Endometrium (tissue), 2 donors: ENCODE data around the gene B3GAT3.
"Not testable (repeated sequence)": the region's sequence is repeated elsewhere in the genome, so short reads cannot be mapped to it uniquely, and the experiment has no call there.

Experiments used
- FAIRE-seq: peaks from 2 replicates; lab custom pipeline; 2012; peaks lifted over from hg19 to GRCh38; lab: Jason Lieb, UNC
- donor health status: control.
- donor health status: control.

B3GAT3 gene

DNA sequence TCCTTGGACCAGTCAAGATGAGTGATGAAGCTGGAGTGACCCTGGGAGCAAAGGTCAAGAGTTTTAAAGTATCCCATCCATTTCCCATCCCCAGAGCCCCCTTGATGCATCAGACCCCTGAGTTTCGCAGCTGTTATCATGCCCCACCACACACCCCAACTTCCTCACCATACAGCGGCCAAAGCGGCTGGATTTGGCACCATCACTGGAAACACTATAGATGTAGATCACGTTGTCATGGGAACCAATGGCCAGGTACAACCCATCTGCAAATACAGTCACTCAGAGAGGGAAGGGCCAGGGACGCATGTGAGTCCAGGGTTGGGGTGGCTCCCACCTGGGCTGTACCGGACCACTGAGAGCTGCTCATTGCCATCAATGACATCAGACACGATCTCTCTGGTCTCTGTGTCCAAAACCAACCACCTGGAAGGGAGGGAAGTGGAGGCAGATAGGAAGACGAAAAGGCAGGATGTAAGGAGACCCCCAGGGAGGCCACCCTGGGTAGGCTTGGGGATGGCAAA lies 17.9 kb downstream of the B3GAT3 start:
- no peak for FAIRE-seq

DNA sequence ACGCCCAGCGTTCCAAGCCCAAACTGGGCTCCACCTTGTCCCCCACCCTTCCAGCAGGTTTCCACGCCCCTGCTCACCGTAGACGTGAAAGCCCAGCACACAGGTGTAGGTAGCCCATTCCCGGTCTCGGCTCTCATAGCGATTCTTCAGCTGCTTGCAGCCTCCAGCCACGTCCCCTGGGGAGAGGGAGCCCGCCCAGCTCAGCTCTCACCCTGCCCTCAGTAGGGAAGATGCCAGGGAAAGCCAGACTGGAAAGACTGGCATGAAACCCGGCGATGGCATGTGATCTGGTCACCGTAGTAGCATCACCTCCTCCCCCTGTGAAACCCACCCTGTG lies 18.7 kb downstream of the B3GAT3 start:
- FAIRE-seq = no peak

DNA sequence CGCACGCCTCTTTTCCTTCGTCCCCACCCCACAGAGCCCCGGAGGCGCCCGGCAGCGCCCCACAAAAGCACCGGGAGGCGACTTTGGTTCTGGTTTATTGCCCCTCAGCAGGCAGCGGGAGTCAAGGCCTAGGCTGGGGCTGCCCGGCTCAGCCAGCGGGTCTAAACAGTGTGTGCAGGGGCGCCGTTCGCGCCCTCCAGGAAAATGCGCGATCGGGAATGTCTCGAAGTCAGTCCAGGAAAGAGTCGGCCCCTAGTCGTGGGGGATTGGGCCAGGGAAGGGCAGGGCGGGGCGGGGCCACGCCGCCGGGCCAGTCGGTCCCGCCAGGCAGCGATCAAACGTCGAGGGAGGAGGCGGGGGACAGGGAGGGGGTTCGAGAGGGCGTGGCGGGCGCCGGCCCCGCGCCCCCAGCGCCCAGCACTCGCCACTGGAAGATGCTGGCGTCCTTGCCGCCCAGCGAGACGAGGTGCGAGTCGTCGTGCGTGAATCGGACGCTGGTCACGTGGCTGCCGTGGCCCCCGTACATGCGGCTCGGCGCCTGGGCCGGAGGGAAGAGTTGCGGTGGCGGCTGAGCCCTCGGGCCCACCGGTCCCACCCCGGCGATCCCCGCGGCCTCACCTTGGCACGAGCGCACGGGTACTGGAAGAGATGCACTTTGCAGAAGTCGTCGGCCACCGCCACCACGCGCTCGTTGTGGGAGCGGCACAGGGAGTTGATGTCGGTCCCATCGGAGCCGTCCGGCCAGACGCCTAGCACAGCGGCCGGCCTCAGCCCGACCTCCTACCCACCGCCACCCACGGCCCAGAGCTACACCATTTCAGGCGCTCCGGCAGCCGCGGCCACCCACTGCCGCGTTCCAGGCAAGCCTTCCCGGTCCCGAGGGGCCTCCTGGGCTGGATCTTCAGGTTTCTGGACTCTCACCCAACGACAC lies 19.4 kb downstream of the B3GAT3 start:
- no peak for FAIRE-seq

DNA sequence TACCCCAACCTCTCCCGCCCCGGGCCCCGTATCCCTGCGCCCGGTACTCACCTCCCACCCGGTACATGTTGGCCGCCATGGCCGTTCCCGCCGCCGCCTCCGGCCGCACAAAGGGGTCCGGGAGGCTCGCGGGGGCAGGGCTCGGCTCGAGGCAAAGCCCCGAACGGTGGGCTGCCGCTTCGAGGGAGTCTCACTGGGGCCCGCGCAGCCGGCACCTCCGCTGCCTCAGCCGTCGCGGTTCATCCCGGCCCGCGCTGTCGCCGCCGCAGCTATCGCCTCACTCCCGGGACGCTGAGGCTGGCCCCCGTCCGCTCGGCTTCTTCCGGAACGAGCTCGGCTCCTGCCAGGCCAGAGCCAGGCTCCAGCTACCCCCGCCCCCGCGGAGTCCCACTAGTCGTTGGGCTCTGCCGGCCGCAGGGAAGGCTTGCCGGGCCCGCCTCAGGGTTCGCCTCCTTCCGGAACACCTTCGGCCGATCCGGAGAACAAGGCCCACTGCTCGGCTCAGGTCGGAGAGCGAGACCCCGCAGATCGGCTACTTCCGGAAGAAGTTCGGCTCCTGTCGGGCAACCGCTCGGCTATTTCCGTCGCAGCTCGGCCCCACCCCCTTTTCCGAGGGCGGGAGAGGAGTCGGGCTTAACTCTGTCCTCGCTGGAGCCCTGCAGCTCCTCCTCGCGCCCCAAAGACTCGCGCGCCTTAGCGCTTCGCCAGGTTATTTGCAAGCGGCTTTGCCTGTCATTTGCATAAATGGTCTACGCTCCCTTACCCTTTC lies 20.2 kb downstream of the B3GAT3 start, which contains the start of gene MTA2:
TSS of gene MTA2 (minus strand) at position 494 of the 769 bp plus-strand sequence. CDS start at position 79, 415 bp downstream.
- FAIRE-seq = peak; percentile 94

DNA sequence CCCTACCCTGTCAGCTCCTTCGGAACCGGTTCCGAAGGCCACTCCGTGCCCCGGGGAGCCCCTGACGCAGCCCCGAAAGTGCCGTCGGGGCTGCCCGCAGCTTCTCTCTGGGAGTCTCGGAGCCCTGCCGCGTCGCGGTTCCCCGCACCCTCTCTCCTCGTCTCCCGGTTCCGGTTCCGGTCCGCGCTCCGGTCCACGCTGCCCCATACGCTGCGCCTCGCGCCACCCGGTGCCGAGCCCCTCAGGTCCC lies 20.7 kb downstream of the B3GAT3 start:
- FAIRE-seq = no peak

DNA sequence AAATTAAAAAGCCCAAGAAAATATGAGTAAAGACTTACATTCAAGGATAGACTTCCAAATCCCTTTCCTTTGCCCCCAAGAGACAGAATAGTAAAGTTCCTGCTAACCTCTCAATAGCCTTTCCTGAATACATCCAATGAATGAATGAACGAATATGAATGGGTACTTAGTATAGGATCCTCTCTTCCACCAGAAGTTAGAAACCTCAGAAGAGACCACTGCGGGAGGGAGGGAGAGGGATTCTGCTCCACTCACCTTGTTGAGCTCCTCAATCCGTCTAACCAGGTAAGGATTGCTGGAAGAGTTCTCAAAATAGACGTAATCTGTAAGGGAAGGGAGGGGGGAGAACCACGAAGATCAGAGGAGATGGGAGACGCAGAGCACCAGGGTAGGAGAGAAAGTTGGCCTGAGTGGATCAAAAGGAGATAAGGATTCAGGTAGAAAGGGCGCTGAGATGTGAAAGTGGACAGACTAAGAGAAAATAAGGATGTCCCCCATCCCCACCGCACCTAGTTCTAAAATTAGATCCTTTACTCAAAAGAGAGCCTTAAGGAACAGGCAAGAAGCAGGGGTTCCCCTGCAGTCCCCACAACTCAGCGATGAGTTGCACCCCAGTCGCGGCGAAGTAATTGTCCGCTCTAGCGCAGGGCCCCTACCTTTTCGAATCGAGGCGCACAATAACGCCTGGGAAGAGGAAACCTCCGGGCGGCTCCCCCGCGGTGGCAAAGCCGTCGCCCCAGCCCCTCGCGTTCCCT lies 21.2 kb downstream of the B3GAT3 start:
- FAIRE-seq = no peak

DNA sequence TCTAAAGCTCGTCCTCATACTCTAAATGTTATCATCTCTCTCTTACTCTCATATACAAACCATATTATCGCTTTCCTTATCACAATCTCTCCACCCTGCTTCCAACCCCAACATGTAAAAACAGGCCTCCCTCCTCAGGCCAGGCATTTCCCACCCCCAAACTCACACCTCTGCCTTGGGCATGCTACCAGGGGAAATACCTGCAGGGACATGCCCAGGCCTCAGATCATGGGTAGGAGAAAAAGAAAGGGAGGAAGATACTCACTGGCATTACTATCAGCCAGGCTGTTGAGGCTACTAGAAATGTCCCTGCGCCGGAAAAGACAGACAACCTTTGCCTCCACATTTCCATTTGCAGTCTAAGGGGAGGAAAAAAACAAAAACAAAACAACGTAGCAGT lies 21.9 kb downstream of the B3GAT3 start:
- no peak for FAIRE-seq

DNA sequence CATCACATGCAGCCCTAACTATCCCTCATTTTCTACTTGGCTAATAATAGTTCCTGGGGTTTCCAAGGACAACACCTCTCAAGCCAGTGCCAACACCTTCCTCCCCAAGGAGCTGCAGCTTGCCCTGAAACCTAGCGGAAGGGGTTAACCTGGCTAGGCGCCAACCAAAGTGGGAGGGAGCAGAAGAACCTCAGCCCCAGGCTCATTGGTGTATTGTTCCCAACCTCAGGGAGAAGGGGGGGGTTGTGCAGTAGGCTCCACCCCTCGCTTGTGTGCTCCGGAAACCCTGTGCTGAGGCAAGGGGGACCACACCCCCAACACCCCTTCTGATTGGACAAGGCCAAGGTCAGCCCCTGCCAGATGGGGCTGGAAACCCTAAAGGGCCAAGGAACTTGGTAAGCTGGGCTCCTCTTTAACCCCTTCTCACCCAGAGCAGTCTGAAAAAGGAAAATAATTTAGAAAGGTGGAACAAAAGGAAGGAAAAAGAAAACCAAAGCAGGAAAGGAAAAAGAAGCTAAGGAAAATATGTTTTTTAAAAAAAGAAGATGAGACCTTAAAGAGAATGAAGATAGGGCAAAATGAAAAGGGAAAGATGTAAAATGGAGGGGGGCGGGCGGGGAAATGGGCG lies 22.6 kb downstream of the B3GAT3 start:
- peak; percentile 93 for FAIRE-seq

DNA sequence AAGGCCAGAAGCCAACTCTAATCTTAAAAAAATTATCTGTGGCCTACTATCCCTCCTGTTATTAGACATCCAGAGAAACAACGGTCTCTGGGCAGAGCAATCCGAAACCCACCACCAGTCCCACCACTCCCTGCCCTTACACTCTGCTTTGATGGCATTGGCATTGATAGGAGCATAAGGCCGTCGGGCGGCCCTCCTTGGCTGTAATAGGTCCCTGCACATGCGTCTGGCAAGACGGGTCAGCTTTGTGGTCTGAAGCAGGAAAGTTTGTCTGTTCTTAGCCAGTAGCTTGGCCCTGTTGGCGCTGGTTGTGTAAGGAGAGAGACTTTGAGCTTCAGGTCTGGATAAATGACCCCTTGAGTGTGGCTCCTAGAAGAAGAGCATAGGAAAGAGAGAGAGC lies 26.7 kb downstream of the B3GAT3 start:
- FAIRE-seq = no peak

DNA sequence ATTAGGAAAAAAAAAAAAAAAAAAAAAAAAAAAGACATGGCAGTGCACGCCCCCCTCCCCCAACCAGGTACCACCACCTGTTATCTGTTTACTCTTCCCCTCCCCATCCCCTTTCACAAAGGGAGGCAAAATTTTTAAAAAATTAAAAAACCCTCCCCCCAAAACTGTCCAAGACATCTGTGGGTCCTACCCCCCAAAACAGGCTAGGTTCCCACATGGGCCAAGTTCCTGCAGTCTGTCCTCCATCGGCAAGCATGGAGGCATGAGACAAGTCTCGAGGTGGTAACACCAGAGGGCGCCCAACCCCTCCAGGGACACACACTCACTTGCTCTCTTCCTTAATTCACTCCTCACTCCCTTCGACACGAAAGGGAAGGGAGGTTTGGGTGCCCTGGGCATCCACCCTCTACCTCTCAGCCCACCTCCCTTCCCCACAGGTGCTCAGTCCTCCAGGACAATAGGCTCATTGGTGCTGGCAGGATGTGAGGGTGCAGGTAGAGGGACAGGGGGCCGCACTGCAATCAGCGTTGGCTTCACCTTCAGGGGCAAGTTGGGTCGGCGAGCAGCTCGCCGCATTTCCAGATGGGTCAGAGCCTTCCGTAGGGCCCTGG lies 28.2 kb downstream of the B3GAT3 start:
- no peak for FAIRE-seq

DNA sequence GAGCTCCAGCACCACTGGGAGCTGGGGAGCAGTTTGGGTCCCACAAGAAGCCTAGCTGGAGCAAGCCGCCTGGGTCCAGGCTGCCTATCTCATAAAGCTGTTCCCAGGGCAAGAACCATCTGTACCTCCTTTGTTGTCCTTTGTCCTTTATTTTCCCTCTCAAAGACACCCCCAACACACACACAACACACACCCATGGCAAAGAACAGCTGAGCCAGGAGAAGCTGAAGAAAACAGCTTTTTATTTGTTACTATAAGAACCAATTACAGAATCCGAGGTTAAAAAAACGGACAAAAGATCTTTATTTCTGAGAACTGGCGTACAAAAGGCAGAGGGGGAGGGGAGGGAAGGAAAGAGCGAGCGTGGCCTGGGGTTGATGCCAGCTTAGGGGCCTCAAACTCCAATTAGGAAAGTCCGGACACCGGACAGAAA lies 28.8 kb downstream of the B3GAT3 start:
- FAIRE-seq = no peak

DNA sequence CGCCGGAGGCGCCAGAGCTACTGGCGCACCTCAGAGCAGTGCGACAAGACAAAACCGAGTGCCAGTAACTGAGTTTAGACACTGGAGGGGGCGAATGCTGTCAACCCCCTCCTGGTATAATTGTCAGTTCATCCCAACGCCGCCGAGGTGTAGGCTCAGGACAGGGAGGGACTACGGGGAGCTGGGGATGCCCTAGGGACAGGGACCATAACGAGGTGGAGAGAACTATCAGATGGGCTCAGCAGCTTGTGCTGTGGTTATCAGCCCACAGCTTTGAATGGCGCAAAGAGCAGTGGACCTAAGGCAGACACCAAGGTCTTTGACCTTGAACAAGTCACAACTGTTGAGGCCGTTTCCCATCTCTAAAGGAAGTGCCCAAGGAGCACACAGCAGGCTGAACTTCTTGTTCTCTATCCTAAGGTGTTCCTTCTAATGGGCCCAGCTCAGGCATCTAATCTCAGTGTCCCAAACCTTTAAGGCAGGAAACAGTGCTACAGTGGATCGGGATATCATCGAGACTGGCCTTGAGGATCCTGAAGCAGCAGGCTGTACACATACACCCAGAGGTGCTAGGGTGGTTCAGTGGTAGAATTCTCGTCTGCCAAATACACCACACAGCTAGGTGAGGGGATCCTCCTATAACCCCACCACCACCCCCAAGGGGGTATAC lies 29.5 kb downstream of the B3GAT3 start:
- no peak for FAIRE-seq

DNA sequence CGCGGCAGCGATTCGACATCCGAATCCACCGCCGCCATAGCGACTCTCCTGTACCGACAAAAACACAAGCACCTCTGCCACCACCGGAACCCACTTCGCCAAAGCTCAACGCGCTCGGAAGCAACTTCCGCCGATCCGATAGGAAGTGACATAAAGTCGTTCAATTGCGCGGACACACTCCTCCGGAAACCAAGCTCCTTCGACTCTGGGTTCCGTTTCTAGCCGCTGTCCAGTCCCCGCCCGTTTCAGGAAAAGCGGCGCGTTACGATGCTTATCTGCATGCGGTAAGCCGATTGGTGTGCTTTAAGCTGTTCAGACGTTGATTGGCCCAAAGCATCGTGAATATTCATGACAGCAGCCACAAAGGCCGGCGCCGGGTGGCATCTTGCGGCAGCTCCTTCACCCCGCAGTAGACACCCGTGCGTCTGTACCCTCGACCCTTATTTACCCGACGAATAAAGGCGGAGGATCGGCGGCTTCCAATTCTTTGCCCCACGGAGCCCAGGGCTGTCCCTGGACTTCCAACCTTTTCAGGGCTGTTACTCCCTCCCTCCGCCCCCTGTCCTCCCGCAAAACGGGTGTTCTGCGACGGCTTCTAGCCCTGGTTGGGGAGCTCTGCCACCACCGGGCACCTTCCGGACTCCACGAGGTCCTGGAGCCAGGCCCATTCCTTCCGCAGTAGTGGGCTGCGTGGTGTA lies 30.2 kb downstream of the B3GAT3 start, which contains the start of gene TUT1:
TSS of gene TUT1 (minus strand) at position 76 of the 698 bp plus-strand sequence. CDS start at position 38, 38 bp downstream.
- FAIRE-seq = peak; percentile 95

DNA sequence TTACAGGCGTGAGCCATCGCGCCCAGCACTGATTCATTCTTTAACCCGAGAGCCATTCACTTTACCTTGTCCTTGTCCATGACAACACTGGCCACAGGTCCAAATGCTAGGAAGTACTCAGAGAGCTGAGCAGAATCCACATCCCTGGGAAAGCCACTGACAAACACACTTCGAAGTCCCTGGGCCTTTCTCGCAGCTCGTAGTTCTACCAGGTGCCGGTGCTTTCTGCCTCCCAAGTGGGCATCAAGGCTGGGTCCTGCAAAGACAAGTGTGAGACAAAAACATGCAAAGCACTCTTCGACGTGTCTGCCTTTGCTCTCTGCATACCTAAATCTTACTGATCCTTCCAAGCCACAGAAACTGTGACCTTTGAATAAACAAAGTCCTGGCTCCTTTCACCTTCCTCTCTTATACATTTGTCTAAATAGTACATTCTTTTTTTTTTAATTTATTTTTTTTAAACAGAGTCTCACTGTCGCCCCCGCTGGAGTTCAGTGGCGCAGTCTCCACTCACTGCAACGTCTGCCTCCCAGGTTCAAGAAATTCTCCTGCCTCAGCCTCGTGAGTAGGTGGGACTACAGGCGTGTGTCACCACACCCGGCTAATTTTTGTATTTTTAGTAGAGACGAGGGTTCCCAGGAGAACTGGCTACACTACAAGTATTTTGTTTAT lies 32.7 kb downstream of the B3GAT3 start:
- no peak for FAIRE-seq

DNA sequence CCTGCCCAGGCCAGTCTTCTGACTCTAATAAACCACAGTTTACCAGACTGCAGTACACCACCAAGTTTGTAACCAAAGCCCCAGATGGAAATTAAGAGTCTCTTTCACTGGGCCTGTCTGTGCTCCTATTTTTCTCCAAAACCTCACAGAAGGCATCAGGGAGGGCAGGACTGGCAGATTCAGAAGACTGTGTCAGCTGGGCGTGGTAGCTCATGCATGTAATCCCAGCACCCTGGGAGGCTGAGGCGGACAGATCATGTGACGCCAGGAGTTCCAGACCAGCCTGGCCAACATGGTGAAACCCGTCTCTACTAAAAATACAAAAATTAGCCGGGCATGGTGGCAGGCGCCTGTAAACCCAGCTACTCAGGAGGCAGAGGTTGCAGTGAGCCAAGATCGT lies 36.4 kb downstream of the B3GAT3 start:
- not testable (repeated sequence) for FAIRE-seq

DNA sequence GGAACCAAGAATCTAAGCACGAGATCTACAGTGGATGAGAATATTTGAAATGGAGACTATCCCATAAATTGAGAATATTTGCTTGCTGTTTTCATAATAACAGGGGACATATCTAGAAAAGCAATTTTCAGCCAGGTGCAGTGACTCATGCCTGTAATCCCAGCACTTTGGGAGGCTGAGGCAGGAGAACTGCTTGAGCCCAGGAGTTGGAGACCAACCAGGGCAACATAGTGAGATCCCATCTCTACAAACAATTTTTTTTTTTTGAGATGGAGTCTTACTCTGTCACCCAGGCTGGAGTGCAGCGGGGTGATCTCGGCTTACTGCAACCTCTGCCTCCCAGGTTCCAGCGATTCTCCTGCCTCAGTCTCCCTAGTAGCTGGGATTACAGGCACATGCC lies 40.1 kb downstream of the B3GAT3 start:
- FAIRE-seq = not testable (repeated sequence)

DNA sequence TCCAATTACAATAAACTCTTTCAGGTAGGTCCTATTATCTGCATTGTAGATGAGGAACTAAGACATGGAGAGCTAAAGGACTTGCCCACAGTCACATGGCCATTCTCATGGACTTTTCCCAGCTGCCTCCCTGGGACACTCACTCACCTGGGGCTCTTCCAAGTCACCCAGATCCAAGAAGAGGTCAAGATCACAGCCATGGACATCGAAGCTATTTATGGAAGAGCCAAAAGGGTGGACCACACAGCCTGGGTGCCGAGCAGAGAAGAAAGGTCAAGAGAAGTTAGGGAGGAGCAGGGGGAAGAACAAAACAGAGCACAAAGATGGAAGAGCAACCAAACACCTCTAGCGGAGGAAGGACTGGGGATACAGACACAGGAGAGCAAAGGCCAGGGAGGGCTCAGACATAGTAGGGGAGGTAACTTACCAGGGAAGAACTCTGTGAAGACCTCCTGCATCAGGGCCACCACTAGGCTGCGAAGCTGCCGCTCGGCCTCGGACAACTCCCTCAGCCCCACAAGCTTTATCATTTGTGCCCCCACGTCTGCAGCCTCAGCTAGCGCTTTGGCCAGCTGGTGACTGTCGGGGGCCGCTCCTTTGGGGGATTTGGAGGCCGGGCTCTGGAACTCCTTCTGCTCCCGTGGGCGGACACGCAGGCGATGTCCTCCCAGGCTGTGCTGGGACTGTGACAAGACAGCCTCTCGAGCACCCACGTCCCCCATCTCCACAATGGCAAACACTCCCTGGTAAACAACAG lies 40.6 kb downstream of the B3GAT3 start:
- no peak for FAIRE-seq

DNA sequence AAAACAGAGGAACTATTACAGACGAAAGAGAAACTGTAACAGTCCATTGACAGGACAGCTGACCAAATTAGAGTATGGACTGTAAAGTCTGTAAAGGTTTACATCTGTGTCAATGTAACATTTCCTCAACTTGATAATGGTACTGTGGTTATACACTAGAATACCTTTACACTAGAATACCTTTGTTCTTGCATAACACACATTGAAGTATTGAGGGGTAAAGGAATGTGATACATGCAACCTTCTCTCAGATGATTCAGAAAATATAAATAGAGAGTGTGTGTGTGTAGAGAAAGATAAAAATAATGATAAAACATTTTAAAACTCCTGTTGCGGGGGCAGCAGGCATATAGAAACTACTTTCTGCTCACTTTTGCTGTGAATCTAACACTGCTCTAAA lies 42.5 kb downstream of the B3GAT3 start:
- FAIRE-seq = no peak

DNA sequence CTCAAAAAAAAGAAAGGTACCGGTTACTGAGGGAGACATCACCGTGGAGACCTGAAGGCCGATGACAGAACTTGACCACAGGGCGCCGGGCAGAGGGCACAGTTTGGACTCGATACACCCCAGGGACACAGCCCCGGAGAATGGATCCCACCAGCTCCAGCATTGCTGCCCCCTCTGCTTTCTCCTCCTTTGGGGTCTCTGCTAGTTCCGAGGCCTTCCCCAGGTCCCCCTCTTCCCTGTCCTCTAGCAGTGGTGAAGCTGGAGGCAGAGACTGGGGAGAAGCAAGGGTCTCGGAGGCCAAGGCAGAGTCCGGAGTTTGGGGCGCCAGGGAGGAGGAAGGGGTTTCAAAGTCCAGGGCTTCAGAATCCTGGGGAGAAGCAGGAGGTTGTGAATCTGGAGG lies 43.2 kb downstream of the B3GAT3 start:
- no peak for FAIRE-seq
